Gastroesophageal sphincter (tissue), 3 donors: ENCODE measurements around the gene KCNK18.

ENCODE experiments used
- CTCF ChIP-seq, 4 experiments: fragments of 200-600 bp in 2 of 4; fragments of 450-650 bp in 2 of 4; sonication (generic) in 1 of 4; IDR thresholded peaks; one replicate each; pipeline ENCODE4 v1.5.1; 2017 to 2019; ENCODE audit warnings: antibody characterized with exemption in 4 of 4, mild to moderate bottlenecking in 2 of 4, moderate library complexity in 2 of 4
- EP300 ChIP-seq: sonication (generic); formaldehyde crosslinking; IDR thresholded peaks from one replicate; pipeline ENCODE4 v1.6.1; 2017; ENCODE audit warnings: antibody characterized with exemption, mild to moderate bottlenecking
- POLR2A ChIP-seq, 2 donors: fragments of 450-650 bp; IDR thresholded peaks; one replicate each; pipeline ENCODE4 v1.6.1; 2017; ENCODE audit warnings: antibody characterized with exemption in 2 of 2, mild to moderate bottlenecking in 2 of 2, moderate library complexity in 1 of 2

DNA sequence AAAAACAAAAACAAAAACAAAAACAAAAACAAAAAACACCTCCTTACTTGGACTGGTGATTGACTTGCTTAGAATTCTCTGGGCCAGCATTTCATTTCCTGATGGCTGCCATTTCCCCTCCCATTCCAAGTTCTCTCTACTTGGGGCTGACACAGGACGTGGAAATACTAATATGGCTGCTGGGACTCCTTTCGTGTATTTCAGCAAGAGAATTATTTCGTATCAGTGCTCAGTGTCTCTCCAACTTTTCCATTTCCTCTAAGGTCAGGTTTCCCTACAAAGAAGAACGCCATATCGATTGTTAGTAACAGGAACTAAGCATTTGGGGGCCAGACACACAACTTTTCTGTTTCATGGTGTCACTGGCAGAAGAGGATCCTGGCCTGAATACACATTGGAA, 36.7 kb upstream of the KCNK18 start:
- TF ChIP-seq CTCF (IDR thresholded peaks at IDR 0.05), result no peak
- no peak for TF ChIP-seq POLR2A (IDR thresholded peaks at IDR 0.05)
- no peak for TF ChIP-seq EP300
